ENCODE results near the gene LSM14A.
"Not testable (repeated sequence)": the region's sequence is repeated elsewhere in the genome, so short reads cannot be mapped to it uniquely, and the experiment has no call there.

Gene LSM14A

DNA sequence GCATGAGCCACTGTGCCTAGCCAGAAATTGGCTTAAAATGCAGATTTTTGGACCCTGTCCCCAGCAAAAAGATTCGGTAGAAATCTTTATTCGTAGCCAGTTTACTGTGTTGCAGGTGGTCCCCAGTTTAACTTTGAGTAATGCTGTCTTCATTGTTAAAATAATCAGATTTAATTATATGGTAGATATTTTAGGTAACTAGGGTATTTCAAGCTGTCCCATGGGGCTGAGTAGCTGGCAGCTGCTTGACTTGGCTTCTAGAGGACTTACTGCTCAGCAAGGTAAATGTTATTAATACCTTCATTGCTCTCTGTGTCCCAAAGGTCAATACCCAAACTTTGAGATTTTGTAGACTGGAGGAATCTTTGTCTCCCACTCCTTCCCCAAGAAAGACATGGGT lies 21.1 kb downstream of the LSM14A start:
- no peak for DNase-seq

DNA sequence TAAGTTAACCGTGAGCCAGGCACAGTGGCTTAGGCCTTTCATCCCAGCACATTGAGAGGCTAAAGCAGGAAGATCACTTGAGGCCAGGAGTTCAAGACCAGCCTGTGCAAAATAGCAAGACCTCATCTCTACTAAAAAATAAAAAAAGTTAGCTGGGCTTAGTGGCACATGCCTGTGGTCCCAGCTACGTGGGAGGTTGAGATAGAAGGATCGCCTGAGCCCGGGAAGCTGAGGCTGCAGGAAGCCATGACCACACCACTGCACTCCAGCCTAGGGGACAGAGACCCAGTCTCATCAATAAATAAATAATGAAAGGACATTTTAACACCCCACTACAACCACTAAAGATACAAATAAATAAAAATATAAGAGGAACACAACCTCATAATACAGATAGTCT lies 21.6 kb downstream of the LSM14A start:
- DNase-seq: no peak

DNA sequence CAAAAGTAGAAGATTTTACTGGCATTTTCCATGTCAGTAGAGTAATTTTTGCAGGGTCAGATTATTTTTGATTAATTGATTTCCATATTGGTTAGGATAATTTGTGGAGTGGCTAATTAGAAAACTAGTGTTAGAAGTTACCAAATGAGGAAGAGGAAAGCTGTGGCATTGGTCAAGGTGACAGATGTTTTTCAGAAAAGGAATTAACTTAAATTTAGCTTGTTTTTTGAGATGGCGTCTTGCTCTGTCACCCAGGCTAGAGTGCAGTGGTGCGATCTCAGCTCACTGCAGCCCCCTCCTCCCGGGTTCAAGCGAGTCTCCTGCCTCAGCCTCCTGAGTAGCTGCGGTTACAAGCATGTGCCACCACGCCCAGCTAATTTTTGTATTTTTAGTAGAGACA lies 28.8 kb downstream of the LSM14A start:
- no peak for DNase-seq

DNA sequence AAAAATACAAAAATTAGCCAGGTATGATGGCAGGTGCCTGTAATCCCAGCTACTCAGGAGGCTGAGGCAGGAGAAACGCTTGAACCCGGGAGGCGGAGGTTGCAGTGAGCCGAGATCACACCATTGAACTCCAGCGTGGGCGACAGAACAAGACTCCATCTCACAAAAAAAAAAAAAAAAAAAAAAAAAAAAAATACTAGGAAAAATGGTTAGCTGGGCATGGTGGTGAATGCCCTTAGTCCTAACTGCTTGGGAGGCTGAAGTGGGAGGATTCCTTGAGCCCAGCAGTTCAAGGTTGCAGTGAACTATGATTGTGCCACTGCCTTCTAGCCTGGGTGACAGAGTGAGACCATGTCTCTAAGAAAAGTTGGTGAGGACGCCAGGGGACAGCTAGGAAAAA lies 33.0 kb downstream of the LSM14A start:
- not testable (repeated sequence) for DNase-seq

GRCh38 chr19:34208291-34208884 lies 36.1 kb downstream of the LSM14A start:
- no peak for DNase-seq

GRCh38 chr19:34209726-34210125 lies 37.4 kb downstream of the LSM14A start:
- DNase-seq: no peak

DNA sequence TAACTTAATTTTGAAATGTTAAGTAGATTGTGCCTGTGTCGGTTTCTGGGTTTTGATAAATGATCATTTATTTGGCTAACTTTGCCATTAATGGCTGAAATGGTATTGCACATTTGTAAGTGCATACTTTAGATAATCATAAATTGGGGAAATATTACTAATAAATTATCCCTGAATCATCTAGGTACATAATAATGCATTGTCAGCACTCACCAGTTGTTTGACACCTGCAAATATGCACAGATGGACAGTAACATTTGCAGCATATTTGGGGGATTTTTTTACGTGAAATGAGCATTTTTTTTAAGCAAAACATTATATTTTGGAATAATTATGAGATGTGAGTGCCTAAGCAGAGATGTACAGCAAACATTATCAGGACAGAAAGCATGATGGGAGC lies 41.0 kb downstream of the LSM14A start:
- DNase-seq: no peak

- DNase-seq: no peak
Measured at GRCh38 chr19:34214040-34214439, 41.7 kb downstream of the LSM14A start.

DNA sequence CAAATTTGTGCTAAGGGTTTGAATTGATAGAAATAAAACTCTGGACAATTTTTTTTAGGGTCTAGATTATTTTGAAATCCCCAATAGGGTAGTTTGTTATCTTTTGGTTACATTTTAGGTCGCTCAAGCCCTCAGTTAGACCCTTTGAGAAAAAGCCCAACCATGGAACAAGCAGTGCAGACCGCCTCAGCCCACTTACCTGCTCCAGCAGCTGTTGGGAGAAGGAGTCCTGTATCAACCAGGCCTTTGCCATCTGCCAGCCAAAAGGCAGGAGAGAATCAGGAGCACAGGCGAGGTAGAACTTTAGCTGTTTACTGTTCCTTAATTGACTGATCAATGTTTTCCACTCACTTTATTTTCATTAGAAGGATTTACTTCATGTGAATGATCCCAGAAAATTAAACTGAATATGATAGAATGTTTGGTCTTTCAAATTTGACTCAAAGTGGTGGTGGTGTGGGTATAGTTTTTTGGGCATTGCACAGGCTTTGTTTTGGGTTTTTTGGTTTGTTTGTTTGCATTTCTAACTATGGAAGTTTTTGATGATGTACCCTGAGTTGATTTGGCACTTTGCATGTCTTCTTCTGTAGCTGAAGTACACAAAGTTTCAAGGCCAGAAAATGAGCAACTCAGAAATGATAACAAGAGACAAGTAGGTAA lies 42.8 kb downstream of the LSM14A start:
- DNase-seq: no peak

DNA sequence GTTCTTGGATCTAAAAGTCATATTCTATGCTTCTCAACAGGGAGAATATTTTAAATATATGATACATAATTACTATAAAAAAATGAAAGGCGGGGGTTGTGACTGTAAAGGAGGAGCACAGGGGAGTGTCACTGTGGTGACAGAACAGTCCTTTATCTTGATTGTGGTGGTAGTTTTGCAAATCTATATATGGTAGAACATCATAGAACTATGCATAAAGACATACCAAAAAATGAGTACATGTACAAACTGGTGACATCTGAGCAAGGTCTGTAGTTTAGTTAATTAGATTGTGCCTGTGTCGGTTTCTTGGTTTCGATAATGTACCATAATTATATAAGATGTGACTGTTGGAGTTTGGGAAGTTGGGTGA lies 43.3 kb downstream of the LSM14A start:
- DNase-seq: no peak

- DNase-seq: not testable (repeated sequence)
Measured at GRCh38 chr19:34216745-34217219, 44.5 kb downstream of the LSM14A start.

DNA sequence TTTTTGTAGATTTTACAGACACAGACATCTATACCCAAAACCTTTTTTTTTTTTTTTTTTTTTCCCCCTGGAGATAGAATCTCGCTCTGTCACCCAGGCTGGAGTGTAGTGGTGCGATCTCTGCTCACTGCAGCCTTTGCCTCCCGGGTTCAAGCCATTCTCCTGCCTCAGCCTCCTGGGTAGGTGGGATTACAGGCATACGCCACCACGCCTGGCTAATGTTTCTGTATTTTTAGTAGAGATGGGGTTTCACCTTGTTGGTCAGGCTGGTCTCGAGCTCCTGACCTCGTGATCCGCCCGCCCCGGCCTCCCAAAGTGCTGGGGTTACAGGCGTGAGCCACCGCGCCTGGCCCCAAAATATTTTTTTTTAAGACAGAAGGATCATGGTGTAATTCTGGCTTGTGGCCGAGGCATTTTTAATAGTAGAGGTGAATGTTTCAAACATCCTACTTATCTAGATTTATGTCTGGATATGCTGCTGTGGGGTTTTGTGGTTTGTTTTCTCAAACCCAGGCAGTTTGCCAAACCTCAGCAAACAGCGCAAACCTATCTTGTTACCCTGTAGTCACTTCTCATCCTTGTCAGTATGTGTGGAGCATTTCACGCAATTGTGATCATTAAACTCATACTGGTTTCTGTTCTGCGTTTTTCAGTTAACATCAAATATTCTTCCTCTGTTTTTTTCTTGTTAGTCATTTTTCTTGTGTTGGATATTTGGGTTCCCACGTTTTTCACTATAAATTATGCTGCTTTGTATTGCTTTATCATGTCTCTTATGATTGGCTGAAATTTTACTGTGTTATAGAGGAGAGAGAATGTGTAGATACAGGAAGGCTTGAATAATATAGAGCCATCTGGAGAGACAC lies 45.9 kb downstream of the LSM14A start:
- peak; percentile 35 to 78 for DNase-seq

DNA sequence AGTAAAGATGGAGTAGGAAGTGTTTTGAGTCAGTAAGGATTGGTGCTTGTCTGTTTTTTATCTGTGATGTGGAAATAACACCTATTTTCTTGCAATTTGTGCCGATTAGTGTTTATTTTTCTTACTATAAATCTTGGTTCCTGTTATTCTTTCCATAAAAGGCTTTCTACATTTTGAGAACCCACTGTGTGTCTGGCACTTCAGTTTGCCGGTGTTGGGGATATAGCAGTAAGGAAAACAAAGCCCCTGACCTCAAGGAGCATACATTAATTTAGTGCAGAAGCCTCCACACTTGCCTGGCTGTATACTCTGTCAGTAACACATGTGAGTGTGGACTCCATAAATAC lies 46.5 kb downstream of the LSM14A start:
- no peak for DNase-seq

- DNase-seq: peak in 1 of 2 experiments; percentile 42
Measured at GRCh38 chr19:34220472-34221063, 48.3 kb downstream of the LSM14A start.

DNA sequence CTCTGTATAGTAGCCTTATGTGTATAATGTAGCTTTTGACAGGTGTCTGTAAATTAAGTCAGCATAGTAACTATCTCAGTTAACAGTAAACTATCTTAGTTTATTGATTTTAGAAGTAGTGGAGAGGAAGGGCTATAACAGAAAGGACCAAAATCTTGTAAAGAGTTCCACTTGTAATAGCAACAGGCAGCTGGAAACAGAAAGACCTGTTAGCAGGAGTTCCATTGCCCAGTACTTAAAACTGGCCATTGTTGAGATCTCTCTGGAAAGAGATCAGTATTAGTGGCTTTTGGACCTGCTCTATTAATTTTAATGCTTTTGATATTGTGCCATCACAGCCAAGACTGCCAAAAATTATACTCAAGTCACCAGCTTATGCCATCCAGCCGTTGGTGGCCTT lies 50.1 kb downstream of the LSM14A start:
- no peak for DNase-seq

DNA sequence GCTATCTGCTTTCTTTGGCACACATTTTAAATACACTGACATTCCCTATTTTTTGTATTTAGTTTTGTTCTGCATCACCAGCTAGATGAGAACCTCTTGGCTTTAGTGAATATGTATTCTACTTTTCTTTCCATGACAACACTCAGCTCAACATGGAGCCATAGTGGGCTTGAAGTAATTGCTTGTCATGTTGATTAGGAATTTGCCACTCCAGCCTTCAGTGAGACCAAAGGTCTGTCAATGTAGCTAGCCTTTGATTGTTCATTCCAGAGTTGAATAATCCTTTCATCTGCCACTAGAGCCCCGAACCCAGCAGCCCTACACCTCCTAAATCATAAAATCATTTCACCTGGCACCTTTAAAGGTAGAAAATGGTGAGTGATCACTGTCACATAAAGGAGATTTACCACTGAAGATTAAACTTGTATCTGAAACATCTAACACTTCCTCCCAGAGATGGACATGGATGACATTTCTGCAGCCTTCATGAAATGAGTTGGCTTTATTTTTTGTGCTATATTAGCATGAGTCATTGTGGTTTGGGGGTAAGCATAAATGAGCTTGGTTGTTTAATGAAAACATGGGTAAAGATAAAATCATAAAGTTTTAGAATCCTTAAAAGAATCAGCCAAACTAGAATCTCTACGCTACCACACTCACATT lies 52.8 kb downstream of the LSM14A start:
- no peak for DNase-seq

DNA sequence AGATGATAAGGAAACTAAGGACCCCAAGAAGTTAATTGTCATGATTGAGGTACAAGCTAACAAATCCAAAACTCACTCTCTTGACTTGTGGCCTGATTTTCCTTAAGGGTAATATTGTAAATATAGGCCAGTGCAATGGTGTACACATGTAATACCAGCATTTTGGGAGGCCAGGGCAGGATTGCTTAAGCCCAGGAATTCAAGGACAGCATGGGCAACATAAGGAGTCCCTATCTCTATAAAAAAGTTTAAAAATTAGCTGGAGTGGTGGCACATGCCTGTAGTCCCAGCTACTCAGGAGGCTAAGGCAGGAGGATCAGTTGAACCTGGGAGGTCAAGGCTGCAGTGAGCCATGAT lies 53.3 kb downstream of the LSM14A start:
- no peak for DNase-seq

- DNase-seq: no peak
Measured at GRCh38 chr19:34226036-34226435, 53.7 kb downstream of the LSM14A start.

DNA sequence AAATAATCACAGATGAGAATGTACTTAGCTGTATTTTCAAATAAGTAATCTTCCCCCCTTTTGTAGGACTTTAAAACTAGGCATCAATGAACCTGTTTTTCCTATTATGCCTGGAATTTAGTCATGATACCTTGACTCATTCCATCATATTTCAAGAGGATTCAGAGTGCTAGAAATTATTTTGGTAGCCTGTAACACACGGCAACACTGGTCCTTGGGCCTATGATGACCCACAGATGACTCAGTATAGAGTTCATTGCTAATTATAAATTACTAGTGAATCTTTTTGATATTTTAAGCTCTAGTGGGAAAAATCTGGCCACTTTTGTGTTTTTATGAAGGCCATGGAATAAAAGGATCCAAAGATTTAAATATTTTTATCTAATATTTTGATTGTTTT lies 56.0 kb downstream of the LSM14A start:
- no peak for DNase-seq

DNA sequence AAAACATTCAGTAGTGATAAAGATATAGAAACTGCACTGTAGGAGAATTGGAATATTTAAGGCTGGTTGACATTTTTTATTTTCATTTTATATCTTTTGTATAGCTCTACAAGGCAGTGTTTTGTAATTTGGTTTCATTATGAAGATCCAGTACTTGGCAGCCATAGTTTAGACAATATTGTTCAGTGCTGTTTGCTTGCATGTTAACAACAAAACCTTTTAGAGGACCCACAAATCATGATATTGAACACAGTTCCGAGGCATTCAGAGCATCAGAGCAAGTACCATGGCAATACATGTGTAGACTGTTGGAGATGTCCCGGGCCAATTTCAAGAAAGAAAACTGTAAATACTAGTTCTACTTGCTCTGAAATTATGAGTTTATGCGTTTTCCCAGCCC lies 56.5 kb downstream of the LSM14A start:
- DNase-seq: no peak

DNA sequence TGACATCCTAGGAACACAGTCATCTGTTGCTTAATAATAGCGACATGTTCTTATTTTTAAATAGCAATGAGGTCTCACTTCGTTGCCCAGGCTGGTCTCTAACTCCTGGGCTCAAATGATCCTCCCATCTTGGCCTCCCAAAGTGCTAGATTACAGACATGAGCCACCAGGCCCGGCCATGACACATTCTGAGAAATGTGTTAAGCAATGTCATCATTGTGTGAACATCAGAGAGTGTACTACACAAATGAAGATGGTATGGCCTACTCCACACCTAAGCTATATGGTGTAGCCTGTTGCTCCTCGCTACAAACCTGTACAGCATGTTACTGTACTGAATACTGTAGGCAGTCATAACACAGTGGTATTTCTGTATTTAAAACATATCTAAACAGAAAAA lies 57.4 kb downstream of the LSM14A start:
- no peak for DNase-seq

DNA sequence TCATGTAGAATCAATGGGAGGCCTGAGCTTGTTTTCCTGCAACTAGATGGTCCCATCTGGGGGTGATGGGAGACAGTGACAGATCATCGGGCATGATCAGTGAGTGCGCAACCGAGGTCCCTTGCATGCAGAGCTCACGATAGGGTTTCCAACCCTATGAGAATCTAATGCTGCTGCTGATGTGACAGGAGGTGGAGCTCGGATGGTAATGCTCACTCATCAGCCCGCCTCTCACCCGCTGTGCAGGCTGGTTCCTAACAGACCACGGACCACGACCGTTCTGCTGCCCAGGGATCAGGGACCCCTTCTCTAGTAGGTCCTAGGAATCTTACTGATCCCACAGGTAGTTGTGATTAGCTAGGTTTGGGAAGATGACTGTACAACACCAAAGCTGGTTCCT lies 58.5 kb downstream of the LSM14A start:
- no peak for DNase-seq

- no peak for DNase-seq
Measured at GRCh38 chr19:34231439-34231838, 59.1 kb downstream of the LSM14A start.
